GM18951 (cell line): ENCODE measurements around the gene SMKR1.
"Not testable (repeated sequence)": the region's sequence is repeated elsewhere in the genome, so short reads cannot be mapped to it uniquely, and the experiment has no call there.

ENCODE experiments used
- POLR2A ChIP-seq: IDR thresholded peaks from 4 replicates; pipeline ENCODE4 v1.6.1; 2011; ENCODE audit warnings: mild to moderate bottlenecking; ENCODE audit not compliant: insufficient read length, insufficient read depth; ENCODE audit errors: extremely low read depth
- in situ Hi-C: fragments of 300-500 bp; cut with MboI; formaldehyde crosslinking; loops from one replicate; pipeline ENCODE4 v1.12.0; 2022; ENCODE audit warnings: low sequenced_read_pairs, mixed read lengths, inconsistent platforms; ENCODE audit not compliant: unreplicated experiment

Gene SMKR1

DNA sequence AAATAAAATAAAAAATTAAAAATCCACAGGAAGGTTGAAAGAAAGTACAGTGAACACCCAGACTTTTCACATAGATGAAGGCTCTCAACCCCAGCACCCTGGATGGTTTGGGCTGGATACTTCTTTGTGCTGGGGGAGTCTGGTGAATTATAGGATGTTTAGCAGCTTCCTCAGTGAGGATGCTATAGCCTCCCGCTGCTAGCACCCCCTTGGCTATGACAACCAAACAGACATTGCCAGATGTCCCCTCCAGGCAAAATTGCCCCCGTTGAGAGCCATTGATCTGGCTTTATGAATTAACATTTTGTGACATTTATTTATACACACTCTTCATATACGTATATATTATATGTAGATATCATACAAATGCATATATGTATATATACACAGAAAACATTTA is 21.6 kb downstream of the SMKR1 start:
- in situ Hi-C loops = no loop called here
- no peak for TF ChIP-seq POLR2A

DNA sequence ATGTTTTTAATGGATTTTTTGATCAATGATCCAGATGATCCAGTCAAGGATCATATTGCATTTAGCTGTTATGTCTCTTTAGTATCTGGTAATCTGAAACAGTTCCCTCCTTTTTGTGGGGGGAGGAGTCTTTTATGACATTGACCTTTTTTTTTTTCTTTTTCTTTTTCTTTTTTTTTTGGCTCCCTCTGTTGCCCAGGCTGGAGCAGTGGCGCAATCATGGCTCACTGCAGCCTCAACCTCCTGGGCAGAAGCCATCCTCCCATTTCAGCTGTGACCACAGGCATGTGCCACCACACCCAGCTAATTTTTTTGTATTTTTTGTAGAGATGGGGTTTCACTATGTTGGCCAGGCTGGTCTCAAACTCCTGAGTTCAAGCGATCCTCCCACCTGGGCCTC is 22.1 kb downstream of the SMKR1 start:
- in situ Hi-C loops = not testable (repeated sequence)

DNA sequence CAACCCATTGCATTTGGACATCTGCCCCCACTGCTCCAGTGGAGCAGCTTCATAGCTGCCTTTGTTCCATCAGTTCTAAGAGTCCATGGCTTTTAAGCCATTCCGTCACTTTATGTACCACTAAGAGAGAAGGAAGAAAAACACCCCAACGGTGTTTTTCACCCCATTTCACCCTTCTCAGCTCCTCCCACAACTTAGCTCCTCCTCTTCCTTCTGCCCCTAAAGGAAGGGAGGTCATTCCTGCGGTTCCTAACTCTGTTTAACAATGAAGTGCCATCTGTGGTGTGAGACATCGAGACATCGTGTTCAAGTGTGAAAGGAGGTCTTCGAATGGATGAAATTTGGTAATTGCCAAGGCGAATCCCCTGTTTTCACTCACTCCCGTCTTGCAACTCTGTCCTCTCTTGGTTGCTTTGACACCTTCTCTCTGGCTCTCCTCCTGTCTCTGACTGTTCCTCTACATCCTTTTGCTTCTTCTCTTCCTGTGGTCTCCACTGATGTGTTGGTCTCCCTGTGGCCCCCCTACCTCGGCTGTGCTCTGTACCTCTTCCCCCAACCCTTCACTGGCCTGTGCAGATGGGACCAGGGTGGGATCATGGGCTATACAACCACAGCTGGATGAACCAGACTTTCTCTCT is 23.0 kb downstream of the SMKR1 start:
- in situ Hi-C loops = no loop called here
- TF ChIP-seq POLR2A = no peak

DNA sequence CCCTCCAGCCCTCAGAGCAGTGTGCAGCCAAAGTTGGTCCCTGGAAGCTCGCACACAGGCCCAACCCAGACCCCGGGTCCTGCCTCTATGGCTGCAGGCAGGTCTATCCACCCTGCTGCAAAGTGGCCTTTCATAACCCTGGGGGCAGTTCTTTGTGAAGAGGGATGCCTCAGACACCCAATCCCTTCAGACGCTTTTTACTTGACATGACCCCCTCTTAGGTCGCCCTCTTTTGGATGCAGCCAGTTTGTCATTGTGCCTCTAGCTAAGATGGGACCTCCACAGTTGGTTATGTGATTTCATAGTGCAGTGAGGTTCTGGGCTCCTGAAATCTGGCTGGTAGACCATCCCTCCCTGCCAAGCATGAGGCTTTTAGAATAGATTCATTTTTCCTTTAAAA is 27.3 kb downstream of the SMKR1 start:
- TF ChIP-seq POLR2A = no peak
- in situ Hi-C loops = no loop called here

DNA sequence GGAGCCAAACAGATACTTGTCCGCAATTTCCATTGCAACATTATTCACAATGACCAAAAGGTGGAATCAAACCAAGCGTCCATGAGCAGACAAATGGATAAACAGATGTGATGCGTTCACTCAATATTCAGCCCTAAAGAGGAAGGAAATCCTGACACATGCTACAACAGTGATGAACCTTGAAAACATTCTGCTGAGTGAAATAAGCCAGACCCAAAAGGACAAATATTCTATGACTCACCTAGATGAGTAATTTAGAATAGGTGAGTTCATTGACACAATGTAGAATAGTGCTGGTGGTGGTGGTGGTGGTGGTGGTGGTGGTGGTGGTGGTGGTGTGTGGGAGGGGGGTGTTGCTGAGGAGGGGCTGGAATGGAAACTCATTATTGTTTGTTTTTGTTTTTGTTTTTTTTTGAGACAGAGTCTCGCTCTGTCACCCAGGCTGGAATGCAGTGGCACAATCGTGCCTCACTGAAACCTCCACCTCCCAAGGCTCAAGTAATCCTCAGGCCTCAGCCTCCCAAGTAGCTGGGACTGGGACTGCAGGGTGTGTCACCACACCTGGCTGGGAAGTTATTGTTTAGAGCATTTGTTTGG is 28.6 kb downstream of the SMKR1 start:
- in situ Hi-C loops = no loop called here
- TF ChIP-seq POLR2A = no peak

DNA sequence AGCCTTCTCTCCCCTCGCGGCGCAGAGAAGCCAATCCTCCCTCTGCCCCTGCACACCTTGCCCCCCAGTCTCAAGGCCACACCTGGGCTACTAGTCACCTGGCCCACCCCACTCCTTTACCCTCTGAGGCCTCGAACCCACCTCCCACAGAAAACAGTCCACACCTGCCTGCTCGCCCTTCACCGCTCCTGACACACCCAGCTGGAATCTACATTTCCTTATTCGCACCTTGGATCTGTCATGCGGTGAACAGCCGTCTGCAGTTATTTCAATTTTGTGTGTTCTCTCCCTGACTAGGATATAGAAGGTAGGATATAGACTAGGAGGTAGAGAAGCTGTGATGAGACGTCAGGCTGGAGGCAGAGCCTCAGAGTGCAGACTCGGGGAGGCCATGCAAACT is 29.4 kb downstream of the SMKR1 start:
- in situ Hi-C loops = no loop called here
- no peak for TF ChIP-seq POLR2A

DNA sequence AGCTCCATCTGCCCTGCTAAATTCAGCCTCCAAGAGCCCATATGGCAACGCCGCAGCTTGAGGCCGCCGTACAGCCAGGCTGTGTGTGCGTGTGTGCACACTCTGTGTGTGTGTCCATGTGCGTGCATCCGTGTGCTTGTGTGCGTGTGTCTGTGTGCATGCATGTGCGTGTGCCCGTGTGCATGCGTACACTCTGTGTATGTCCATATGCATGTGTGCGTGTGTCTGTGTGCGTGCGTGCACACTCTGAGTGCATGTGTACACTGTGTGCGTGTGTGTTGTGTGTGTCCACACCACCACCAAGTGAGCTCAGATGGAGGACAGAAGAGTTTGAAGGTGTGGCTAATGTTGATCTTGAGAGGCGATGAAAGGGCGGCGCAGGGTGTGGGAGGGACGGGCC is 30.0 kb downstream of the SMKR1 start:
- in situ Hi-C loops = no loop called here
- no peak for TF ChIP-seq POLR2A

DNA sequence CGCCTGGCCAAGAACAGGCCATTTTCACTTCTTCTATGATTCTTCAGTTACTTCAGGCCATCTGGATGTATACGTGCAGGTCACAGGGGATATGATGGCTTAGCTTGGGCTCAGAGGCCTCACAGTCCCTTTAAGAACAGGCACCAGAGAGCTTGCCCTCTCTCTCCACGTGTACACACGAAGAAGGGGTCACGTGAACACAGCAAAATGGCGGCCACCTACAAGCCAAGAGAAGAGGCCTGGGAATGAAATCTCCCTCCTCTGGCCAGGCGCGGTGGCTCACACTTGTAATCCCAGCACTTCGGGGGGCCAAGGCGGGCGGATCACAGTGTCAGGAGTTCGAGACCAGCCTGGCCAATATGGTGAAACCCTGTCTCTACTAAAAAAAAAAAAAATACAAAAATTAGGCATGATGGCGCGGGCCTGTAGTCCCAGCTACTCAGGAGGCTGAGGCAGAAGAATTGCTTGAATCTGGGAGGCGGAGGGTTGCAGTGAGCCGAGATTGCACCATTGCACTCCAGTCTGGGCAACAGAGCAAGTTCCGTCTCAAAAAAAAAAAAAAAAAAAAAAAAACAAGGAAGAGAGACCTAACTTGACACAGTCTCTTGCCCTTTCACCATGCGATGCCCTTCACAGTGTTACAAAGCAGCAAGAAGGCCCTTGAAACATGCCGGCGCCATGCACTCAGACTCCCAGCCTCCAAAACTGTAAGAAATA is 32.4 kb downstream of the SMKR1 start:
- in situ Hi-C loops = not testable (repeated sequence)

DNA sequence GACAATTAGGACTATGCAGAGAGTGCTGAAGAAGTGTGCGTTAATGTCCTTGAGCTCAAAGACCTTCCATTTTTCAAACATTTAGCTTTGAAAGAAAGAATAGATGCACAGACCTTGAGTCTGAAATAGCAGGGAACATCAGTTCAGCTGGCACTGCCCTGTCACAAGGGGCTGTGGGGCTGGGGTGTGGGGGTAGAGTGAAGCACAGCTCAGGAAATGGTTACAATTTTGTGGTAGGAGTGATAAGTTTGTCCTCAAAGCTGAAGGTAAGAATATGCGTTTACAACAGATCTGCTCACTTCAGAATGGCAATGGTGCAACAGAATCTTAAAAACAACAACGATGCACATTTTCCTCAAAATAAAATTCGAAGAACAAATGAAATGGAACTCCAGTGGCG is 33.6 kb downstream of the SMKR1 start:
- in situ Hi-C loops = no loop called here
- TF ChIP-seq POLR2A = no peak

DNA sequence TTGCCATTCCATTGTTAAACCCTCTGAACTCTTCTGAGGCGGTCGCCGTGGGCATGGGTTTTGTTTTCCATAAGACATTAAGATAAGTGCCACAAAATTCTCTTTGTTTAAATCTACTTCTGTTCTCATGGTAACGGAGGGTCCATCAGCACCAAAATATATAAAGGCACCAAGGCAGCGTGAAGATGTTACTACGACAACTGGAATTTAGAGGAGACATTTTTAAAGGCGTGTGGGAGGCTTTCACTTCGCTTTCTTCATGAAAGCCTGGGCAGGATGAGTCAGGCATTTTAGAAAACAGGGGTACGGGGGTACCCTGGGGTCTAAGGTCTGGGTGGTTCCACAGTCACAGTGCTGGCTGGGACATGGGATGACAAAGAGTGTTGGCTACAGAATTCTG is 34.0 kb downstream of the SMKR1 start:
- TF ChIP-seq POLR2A = no peak
- in situ Hi-C loops = no loop called here

DNA sequence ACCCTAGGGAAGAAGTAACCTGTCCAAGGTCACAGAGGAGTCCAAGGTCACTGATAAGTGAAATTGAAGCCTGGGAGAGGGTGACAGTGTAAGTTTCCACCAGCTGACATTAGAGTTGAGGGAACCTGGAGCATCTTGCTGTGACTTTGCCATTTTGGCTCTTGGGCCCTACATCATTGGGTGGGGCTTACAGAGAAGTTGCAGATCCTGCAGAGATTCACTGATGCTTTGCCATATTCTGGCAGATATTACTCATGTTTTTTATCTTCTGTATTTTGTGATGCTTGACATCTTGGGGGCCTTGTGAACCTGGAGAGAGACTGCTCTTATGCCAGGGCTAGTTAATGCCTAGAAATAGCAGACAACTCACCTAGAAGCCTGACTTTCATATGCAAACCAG is 36.5 kb downstream of the SMKR1 start:
- no peak for TF ChIP-seq POLR2A
- in situ Hi-C loops = no loop called here

DNA sequence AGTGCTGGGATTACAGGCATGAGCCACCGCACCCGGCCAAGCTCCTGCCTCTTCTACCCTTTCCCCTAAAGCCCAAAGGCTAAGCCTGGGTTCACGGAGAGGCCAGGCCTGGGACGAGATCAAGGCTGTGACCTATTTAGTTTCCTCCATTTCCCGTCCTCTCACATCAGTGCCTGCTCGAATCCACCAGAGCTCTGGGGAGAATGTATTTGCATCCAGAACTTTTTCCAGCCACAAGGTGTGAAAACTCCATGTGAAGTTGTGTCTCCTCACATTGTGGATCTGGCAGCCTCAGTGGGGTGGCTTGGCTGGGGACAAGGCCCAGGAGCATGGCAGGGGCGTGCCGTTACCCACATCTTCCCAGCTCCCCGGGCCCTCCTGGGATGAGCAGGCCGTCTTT is 38.0 kb downstream of the SMKR1 start:
- in situ Hi-C loops = no loop called here
- no peak for TF ChIP-seq POLR2A

DNA sequence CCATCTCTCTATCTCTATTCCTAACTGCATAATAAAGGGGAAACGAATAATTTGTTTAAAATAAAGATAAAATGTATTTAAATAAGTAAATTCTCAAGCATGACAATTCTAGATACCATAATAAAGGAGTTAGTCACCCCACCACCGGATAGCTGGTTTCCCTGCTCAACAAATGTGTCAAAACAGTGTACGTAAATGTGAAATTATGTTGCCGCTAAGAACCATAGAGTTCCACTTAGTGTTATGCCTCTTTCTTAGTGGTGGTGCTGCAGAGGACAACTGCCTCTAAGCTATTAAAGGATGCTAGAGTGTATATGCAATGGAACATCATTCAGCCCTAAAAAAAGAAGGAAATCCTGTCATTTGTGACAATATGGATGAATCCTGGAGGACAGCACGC is 42.4 kb downstream of the SMKR1 start:
- in situ Hi-C loops = no loop called here
- TF ChIP-seq POLR2A = no peak

DNA sequence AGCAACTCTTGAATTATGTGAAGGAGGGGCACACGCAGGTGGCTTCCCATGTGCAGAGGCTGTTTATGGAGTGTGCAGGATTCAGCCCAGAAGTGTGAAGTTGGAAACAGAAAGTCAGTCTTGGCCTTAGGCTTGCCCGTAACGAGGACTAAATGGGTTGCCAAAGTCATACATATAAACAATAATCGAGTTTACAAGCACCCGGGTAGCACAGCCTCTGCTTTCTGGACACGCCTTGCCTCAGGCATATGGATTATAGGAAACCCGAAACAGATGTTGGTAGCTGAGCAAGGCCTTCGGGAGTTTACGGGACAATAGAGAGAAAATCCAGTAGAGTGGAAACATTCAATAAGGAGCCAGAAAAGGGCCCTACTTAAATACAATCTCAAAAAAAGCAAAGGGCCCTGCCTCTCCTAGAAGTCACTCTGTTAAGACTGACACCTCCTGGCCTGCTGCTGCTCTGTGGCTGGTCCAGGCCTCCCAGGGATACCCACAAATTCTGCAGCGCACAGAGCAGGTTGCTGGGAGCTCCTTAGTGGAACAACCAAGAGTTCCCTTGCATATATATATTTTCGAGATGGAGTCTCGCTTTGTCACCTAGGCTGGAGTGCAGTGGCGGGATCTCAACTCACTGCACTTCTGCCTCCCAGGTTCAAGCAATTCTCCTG is 48.5 kb downstream of the SMKR1 start:
- no peak for TF ChIP-seq POLR2A
- in situ Hi-C loops = no loop called here

DNA sequence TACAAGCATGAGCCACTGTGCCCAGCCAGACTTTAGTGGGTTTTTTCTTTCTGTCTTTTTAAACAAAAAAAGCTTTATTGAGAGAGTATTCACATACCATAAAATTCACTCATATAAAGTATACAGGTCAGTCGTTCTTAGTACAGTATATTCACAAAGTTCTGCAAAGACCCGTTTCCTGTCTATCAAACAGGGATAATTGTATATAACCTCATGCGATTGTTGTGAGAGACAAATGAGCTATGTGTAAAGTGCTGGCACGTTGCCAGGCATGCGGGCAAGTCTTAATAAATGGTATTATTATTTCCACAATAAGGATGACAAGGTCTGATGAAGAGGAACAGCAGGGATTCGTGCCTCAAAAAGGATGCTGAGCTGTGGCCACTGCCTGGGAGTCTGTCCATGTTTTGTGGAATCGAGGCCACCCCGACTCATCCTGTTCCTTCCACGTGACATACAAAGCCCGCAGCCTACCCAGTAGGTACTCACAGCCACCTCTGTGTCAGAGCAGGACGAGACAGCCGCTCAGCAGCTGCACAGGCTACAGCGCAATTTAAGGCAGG is 51.6 kb downstream of the SMKR1 start:
- no peak for TF ChIP-seq POLR2A
- in situ Hi-C loops = no loop called here
